ENCODE measurements around the gene GALNT8.

The GALNT8 gene

GRCh38 chr12:4796694-4797482, 76.7 kb downstream of the GALNT8 start:
- DNase-seq (ENCODE audit: low read depth): no peak

GRCh38 chr12:4800555-4800954, 80.4 kb downstream of the GALNT8 start:
- DNase-seq (ENCODE audit: low read depth): no peak

- DNase-seq (ENCODE audit: low read depth): no peak
Measured at GRCh38 chr12:4802841-4803240, 82.6 kb downstream of the GALNT8 start.

- DNase-seq (ENCODE audit: low read depth): no peak
Measured at GRCh38 chr12:4806439-4807115, 86.4 kb downstream of the GALNT8 start.

GRCh38 chr12:4807116-4807783, 87.0 kb downstream of the GALNT8 start:
- no peak for DNase-seq (ENCODE audit: low read depth)

- no peak for DNase-seq (ENCODE audit: low read depth)
Measured at GRCh38 chr12:4807813-4808212, 87.6 kb downstream of the GALNT8 start.

GRCh38 chr12:4809013-4809448, 88.8 kb downstream of the GALNT8 start:
- no peak for DNase-seq (ENCODE audit: low read depth)

GRCh38 chr12:4809449-4810218, 89.4 kb downstream of the GALNT8 start:
- DNase-seq (ENCODE audit: low read depth): no peak

GRCh38 chr12:4810219-4810671, 90.0 kb downstream of the GALNT8 start:
- DNase-seq (ENCODE audit: low read depth): no peak

- DNase-seq (ENCODE audit: low read depth): no peak
Measured at GRCh38 chr12:4812624-4813327, 92.6 kb downstream of the GALNT8 start.

- no peak for DNase-seq (ENCODE audit: low read depth)
Measured at GRCh38 chr12:4813741-4814140, 93.5 kb downstream of the GALNT8 start.

- DNase-seq (ENCODE audit: low read depth): no peak
Measured at GRCh38 chr12:4814485-4814884, 94.3 kb downstream of the GALNT8 start.

- no peak for DNase-seq (ENCODE audit: low read depth)
Measured at GRCh38 chr12:4816744-4817525, 96.7 kb downstream of the GALNT8 start.

- DNase-seq (ENCODE audit: low read depth): no peak
Measured at GRCh38 chr12:4817880-4818279, 97.7 kb downstream of the GALNT8 start.

- DNase-seq (ENCODE audit: low read depth): no peak
Measured at GRCh38 chr12:4819654-4820053, 99.5 kb downstream of the GALNT8 start.

GRCh38 chr12:4820971-4821370, 100.8 kb downstream of the GALNT8 start:
- no peak for DNase-seq (ENCODE audit: low read depth)
